NCI-H345 treated with DMSO at 0.1 percent for 48 hours (cell line): ENCODE results near the gene CORO1C.
"Not testable (repeated sequence)": the region's sequence is repeated elsewhere in the genome, so short reads cannot be mapped to it uniquely, and the experiment has no call there.

Experiments
- DNase-seq: peaks from one replicate; lab custom pipeline; 2025; ENCODE audit not compliant: unreplicated experiment; lab: John Stamatoyannopoulos, UW

Gene CORO1C

GRCh38 chr12:108755481-108755880, 24.2 kb upstream of the CORO1C start:
- DNase-seq, result no peak

GRCh38 chr12:108753976-108754375, 22.7 kb upstream of the CORO1C start:
- no peak for DNase-seq

DNA sequence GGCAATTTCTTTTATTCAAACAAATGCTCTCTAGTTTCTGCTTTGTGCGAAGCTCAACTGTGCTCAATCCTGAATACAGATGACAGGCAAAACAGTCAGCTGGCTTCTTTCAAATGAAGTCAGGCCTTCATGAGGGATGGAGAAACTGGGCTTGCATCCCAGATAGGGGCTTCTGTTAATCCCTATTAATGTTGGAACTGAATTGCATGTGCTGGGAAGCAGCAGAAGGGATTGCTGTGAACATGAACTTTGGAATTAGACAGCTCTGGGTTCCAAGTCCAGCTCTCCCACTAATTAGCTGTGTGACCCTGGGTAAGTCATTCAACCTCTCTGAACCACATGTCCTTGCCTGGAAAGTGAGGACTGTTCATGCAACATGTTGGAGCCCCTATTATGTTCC, 21.1 kb upstream of the CORO1C start:
- no peak for DNase-seq

GRCh38 chr12:108751821-108752220, 20.5 kb upstream of the CORO1C start:
- no peak for DNase-seq

- not testable (repeated sequence) for DNase-seq
These were observed 19.7 kb upstream of the CORO1C start for GRCh38 chr12:108751003-108751402.

DNA sequence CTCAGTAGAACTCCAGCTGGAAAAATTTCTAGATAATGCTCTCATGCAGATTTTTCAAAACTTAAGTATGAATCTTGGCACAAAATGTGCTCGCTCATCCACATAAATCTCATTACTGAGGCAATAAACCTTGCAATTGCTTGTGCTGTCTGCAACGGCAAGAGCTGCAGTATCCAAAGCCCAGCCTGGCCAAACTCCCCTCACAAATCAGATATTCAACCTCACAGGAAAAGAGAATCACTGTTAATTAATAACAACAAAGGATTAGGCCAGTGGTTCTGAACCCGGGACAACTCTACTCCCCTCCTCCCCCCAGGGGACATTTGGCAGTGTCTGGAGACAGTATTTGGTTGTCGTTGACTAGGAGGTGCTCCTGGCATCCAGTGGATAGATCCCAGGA, 19.2 kb upstream of the CORO1C start:
- no peak for DNase-seq

DNA sequence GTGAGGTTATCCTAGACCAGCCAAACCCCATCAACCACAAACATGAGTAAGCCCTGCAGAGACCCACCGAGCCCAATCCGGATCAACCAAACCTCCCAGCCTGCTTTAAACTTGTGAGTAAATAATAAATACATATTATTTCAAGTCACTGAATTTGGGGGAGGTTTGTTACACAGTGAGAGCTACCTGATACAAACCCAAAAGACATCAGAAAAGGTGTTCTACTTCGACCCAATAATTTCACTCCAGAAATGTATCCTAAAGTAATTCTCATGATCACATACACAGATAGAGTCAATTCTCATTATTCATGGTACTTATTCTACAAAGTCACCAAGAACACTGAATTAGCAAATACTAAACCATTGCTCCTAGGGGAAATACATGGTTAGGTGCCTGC, 16.2 kb upstream of the CORO1C start:
- DNase-seq, result no peak

- no peak for DNase-seq
These were observed 14.3 kb upstream of the CORO1C start for GRCh38 chr12:108745641-108746040.

DNA sequence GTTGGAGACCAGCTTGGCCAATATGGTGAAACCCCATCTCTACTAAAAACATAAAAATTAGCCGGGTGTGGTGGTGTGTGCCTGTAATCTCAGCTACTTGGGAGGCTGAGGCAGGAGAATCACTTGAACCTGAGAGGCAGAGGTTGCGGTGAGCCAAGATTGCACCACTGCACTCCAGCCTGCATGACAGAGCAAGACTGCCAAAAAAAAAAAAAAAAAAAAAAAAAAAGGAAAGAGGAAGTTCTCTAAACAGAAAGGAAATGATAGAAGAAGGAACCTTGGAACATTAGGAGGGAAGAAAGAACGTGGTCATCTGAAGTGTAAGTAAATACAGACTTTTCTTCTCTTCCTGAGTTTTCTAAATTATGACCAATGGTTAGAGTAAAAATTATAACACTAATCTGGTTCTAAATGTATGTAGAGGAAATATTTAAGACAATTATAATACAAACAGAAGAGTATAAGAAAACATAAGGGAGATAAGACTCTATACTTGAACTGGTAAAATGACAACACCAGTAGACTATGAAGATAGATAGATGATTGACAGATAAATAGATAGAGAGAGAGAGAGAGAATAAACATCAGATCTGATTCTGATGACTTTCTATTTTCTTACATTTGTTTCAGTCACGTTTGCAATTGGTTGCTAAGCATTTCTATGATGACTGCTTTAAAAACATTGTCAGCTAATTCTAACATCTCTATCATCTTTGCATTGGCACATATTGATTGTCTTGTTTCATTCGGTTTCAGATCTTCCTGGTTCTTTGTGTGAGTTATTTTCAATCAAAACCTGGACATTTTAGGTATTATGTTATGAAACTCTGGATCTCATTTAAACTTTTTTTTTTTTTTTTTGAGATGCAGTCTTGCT, 12.9 kb upstream of the CORO1C start:
- DNase-seq, result no peak

DNA sequence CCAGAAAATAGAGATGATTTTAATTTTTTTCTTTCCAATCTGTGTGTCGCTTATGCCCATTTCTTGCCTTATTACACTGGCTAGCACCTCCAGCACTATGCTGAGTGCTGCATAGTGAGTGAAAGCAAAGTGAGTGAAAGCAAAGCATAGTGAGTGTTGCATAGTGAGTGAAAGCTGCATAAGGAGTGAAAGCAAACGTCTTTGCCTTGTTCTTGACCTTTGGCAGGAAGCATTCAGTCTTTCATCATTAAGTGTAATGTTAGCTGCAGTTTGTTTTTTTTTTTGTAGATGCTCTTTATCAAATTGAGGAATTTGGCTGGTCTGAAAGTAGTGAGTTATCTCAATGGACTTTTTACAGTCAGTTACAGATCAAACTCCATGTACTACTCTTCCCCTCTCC, 6.9 kb upstream of the CORO1C start:
- DNase-seq, result no peak

DNA sequence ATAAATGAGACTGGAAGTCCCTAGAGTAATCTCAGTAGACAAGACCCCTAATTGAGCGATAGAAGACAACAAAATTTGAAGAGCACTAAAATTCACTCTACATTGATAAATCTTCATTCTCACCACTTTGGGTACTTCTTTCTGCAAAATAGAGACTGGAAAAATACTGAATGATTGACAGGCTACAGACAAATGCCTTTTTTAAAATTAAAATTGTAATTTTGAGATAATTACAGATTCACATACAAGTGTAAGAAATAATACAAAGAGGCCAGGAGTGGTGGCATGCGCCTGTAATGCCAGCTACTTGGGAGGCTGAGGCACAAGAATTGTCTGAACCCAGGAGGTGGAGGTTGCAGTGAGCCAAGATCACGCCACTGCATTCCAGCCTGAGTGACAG, 4.5 kb upstream of the CORO1C start:
- DNase-seq, result no peak

GRCh38 chr12:108734200-108734906, 3.0 kb upstream of the CORO1C start:
- DNase-seq, result no peak

DNA sequence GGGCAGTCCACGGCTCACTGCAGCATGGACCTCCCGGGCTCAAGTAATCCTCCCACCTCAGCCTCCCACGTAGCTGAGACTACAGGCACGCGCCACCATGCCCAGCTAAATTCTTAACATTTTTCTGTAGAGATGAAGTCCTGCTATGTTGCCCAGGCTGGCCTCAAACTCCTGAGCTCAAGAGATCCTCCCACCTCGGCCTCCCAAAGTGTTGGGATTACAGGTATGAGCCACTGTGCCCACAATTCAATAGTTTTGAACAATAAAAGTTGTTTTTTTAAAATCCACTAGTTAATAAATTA, 1.9 kb upstream of the CORO1C start:
- not testable (repeated sequence) for DNase-seq

DNA sequence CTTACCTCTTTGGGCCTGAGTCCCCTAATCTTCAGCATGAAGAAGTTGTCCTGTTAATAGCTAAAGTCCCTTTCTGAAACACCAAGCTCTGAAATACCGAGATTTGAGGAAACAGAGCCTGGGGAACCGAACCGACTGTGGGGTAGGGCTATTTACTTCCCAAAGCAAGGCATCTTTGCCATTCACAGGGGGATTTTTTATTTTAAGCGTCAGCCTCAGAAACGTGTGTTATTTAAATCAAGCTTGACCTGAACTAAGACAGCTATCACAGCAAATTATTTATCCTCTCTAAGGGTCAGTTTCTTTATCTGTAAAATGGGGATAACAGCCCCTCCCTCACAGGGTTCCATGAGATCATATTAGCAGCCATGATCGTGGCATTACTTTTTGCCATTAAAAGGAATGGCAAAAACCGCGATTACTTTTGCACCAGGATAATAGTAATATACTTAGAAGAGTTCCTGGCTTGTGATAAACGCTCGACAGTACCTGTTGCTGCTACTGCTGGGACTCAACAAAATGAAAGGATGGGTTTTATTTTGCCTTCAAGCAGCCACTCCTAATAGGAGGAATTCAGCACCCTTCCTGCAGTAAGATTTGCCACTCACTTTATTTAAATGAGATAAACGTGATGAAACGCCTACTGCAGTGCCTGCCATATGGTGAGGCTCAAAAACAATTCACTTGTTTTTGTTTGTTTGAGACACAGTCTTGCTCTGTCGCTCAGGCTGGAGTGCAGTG, 1.3 kb upstream of the CORO1C start:
- no peak for DNase-seq

DNA sequence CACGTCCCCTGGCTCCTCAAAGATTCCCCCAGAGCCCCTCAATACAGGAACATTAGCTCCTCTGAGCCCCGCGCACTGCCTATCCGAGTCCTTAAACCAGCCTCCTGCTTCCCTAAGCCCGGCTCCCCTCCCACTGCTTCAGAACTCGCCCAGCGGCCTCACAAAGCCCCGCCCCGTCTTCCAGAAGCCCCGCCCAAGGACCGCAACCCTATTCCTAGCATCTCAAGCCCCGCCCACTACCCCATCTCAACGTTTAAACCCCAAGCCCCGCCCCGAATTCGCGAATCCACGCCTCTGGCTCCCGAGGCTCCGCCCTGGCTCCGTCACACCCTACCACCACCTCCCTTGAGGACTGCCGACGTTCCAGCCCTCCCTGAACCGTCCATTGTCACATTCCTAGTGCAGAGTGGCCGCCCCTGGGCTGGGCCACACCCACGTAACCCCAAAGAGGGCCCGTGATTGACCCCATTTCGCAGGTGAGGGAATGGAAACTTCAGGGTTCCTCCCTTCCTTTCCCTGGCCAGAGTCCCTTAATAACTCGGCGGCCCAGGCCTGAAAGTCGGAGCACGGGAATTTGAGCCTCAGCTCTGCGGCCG, 646 bp upstream of the CORO1C start:
- DNase-seq, result peak; percentile 92

GRCh38 chr12:108730365-108731104, 783 bp downstream of the CORO1C start:
- DNase-seq, result peak; percentile 54

DNA sequence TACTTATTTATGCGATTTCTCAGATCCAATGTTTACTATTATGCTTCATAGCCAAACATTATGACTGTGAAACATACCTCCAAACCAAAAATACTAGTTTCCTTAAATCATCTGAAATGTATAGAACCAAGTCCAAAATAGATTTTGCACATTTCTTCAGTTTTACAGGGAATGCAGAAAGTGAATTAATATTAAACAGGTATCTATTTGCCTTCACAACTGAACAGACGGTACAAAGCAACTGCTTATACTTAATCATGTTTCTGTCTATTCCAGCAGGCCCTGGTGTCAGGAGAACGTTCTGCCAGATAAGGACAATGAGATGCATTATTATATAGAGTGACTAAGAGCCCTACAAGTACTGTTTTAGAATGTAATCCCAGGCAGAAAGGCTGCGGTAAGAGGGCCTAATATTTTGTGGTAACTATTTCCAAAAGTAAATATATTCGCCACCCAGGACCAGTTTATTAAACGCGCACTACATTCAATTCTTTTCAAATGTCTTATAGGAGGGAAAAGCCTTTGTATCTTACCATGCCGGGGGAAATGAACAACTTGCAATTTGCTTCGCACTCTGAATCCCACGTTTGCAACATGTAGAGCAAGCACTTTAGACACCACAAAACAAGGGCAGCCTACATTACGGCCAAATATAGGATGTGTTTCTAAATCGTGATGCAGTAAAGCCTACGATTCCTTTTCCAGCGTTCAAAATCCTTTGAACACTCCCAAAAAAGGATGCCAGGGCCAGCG, 1.5 kb downstream of the CORO1C start:
- DNase-seq, result peak; percentile 16

GRCh38 chr12:108728820-108729611, 2.3 kb downstream of the CORO1C start:
- DNase-seq, result no peak
